ENCODE results near the gene CCDC178.
A peak's percentile ranks its signal among the peaks of the same experiment; 100 is the strongest.
"Not testable (repeated sequence)": the region's sequence is repeated elsewhere in the genome, so short reads cannot be mapped to it uniquely, and the experiment has no call there.

CCDC178 gene

GRCh38 chr18:33356735-33357134 lies 83.8 kb downstream of the CCDC178 start:
- DNase-seq, result no peak

DNA sequence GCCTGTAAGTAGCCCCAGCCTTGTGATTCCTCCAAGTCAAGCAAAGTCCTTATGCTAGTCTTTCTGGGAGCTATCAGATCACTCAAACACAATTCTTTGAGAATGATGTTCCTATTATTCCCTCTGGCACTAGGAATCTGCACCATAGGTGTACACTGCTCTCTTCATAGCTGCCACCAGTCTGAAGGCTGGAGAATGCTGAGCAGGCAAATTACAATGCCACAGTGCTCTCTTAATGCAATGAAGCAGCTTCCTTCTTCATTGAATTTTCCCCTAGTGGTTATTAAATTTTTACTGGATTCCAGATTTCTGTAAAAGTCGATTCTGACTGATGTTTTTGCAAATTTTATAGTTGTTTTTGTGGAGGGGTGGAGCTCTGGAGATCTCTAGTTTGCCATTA lies 84.8 kb downstream of the CCDC178 start:
- no peak for DNase-seq

DNA sequence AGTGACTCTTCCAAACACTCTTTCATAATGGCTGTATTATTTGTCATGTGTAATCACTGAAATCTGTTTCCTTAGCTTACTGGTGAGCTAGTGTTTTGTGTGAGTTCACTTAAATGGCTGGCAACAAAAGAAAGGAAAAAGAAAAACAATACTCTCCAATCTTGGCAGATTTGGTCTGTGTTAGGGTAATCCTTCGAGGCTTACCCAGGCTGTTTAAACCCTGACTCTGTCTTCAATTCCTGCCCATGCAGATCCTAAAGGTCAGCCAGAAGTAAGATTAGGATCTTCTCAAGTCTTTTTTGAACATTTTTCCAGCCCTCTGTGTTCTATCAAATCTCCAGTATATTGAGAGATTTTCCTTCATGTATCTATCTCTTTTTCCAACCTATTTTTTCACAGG lies 85.3 kb downstream of the CCDC178 start:
- no peak for DNase-seq

DNA sequence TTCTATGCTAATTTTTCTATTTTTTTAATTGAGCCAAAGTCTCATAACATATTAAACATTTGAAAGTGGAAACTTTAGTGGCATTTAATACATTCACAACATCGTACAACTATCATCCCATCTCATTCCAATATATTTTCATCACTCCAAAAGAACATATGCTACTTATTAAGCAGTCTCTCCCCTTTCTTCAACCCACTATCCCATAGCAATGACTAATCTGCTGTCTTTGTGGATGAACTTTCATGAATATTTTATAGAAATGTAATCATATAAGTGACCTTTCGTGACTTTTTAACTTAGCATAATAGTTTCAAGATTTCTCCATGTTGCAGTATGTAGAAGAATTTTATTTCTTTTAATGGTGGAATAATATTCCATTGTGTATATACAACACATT lies 90.3 kb downstream of the CCDC178 start:
- DNase-seq, result peak; percentile 76

GRCh38 chr18:33339733-33340132 lies 100.8 kb downstream of the CCDC178 start:
- not testable (repeated sequence) for DNase-seq

- DNase-seq, result no peak
Measured at GRCh38 chr18:33334781-33335180, 105.7 kb downstream of the CCDC178 start.

DNA sequence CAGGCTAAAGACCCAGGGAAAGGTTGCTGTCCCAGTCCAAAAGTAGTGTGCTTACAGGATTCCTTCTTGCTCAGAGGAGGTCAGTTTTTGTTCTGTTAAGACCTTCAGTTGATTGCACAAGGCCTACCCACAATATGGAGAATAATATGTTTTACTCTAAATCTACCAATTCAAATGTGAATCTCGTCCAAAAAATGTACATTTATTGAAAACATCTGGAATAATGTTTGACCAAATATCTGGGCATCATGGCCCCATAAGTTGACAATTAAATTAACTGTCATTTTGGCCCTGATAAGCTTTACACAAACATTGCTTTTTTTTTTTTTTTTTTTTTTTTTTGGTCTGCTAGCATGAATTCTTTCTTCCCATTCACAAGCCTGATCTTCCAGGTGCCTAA lies 109.8 kb downstream of the CCDC178 start:
- DNase-seq, result peak; percentile 2

DNA sequence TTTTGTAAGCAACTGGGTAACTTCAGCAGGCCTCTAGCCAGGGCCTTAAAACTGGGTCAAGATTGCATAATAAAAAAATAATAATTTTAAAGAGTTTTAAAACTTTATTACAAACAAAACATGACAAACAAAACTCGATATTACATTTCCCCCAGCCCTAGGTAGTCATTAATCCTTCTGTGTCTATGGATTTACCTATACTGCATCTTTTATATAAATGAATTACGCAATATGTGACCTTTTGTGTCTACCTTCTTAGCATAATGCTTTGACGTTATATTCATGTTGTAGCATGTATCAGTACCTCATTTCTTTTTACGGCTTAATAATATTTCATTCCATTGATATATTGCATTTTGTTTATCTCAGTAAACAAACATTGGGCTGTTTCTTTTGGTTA lies 113.5 kb downstream of the CCDC178 start:
- no peak for DNase-seq

DNA sequence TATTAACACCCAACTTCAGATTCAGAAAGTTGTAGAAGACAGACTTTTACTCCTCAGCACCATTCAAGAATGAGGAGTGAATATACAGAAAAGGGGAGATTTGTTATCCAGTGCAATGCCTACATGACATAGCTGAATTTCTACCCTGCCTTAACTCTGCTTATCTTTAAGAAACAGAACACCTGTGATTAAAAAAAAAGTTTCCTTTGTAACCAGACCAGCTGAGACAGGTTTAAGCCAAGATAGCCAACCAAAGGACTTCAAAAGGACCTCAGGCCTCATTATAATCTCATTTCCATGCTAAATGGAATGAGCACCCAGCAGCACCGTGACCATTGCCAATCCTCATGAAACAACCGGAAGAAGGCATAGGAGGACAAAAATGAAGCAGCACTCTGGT lies 122.9 kb downstream of the CCDC178 start:
- DNase-seq, result no peak

GRCh38 chr18:33316146-33316587 lies 124.4 kb downstream of the CCDC178 start:
- DNase-seq, result no peak

DNA sequence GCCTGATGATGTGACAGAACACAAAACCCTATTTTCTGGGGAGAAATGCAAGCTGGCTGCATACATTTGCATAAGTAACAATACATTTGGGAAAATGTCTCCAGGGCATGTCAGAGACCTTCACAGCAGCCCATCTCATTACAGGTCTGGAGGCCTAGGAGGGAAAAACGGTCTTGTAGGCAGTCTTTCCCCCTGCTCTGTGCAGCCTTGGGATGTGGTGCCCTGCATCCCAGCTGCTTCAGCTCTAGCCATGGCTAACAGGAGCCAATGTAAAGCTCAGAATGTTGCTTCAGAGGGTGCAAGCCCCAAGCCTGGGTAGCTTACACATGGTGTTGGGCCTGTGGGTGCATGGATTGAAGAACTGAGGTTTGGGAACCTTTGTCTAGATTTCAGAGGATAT lies 133.0 kb downstream of the CCDC178 start:
- no peak for DNase-seq

DNA sequence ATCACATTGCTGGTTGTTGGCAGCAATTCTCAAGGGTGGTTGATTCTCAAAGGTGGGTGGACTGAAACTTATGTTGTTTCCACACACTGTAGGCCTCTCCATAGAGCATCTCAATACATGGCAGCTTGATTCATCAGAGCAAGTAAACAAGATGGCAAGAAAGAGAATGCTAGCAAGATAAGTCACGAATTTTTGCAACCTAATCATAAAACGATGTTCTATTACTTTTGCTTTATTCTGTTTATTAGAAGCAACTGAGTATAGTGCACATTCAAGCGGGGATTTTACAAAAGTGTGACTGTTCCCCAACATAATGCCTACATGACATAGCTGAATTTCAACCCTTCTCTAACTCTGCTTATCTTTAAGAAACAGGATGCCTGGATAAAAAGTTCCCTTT lies 136.2 kb downstream of the CCDC178 start:
- DNase-seq, result no peak

GRCh38 chr18:33291539-33291938 lies 149.0 kb downstream of the CCDC178 start:
- no peak for DNase-seq

DNA sequence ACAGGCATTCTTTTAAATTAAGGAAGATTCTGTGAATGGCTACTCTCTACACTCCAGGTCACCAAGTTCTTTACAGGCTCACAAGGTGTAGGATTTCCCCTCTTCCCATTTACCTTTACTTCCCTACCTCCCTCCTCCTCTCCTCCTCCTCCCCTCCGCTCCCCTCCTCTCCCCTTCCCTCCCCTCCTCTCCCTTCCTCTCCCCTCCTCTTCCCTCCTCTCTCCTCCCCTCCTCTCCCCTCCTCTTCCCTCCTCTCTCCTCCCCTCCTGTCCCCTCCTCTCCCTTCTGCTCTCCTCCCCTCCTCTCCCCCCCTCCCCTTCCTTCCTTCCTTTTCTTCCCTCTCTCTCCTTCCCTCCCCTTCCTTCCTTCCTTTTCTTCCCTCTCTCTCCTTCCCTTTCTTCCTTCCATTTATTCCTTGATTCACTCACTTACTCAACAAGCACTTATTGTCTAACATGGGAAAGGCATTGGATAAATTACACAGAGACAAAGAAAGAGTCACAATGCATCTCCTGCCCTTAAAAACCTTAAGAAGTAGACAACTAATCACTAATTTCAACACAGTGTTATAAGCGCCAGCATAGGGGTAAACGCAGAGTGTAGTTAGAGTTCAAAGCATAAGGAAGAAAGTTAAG lies 152.3 kb downstream of the CCDC178 start:
- DNase-seq, result no peak

DNA sequence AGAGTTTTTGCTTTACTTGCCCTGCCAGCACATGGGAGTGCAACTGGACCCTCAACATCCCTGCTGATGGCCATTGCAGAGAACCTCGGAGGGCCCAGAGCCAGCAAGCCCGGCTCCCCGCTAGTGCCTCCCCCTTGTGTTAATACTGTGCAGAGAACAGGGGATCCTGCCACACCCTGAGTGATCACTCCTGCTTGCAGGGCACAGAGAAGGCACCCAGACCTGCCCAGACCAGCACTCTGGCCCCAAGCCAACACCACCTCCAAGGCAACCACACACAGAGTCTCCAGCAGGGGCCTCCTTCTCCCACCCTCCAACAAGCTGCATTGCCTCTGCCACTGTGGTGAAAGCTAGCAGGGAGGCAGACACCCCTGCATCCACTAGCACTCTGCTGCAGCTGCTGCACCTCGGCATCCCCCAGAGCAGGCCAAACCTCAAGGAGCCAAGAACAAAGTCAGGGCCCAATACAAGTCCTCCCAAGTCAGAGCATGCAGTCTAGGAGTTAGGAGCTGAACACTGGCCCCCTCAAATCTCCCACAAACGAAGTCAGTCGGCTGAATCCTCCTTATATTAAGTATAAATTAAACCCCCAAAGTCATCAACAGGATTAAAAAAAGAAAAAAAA lies 157.7 kb downstream of the CCDC178 start:
- DNase-seq, result no peak

GRCh38 chr18:33282142-33282541 lies 158.4 kb downstream of the CCDC178 start:
- DNase-seq, result no peak

DNA sequence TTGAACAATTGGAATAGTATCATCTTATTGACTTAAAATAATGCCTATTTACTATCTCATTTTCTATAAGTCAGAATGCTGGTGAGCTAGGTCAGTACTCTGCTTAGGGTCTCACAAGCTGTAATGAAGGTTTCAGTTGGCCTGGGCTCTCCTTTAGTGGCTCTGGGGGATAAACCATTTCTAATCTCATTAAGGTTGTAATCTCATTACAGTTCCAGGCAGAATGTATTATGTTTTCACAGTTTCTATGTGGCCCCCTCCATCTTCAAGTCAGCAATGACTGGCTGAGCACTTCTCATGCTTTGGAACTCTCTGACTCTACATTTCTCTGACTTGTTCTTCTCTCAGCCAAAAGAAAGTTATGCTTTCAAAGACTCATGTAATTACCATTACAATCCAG lies 163.1 kb downstream of the CCDC178 start:
- no peak for DNase-seq

DNA sequence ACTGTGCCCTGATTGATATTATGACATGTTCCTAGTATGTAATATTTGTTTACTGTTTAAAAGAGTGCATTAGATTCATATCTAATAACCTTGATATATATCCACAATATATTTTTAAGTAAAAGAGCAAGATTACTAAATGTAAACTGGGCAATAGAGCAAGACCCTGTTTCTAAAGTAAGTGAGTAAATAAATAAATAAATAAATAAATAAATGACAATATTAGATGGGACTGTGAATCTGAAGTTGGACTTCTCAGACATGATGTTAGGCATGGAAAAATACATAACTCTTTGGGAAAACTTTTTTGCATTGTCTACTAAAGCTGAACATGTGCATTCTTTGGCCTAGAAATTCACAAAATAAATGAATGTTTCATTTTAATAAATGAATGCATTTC lies 164.7 kb downstream of the CCDC178 start:
- no peak for DNase-seq

GRCh38 chr18:33270297-33270696 lies 170.2 kb downstream of the CCDC178 start:
- DNase-seq, result no peak

DNA sequence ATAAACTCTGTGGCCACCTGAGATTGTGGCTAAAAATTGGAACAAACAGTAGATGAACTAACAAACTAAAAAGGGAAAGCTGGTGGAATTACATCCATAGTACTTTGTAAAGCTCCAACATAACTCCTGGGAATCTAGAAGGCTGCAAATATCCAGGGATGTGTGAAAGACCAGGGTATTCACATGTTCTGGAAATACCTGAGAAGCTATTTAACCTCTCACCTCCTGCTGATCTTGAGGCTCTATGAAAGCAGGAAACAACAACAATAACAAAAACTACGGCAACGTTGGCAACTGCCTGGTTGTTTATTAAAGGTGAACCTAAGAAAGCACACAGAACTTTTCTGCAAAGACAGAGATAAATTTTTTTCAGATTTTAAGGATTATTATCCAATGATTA lies 171.3 kb downstream of the CCDC178 start:
- DNase-seq, result no peak

- DNase-seq, result peak; percentile 1
Measured at GRCh38 chr18:33264566-33264965, 176.0 kb downstream of the CCDC178 start.

DNA sequence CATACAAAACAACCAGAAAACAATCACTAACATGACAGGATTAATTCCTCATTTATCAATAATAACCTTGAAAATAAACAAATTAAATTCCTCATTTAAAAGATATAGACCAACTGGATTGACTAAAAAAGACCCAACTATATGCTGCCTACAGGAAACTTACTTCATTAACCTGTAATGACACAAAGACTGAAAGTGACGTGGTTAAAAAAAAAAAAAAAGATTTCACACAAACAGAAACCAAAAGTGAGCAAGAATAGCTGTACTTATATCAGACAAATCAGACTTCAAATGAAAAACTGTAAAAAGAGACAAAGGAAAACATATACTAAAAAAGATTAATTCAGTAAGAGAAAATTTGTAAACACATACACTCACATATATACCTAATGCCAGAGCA lies 201.2 kb downstream of the CCDC178 start:
- DNase-seq, result no peak

GRCh38 chr18:33232318-33232626 lies 208.2 kb downstream of the CCDC178 start:
- DNase-seq, result no peak

GRCh38 chr18:33231474-33232317 lies 208.8 kb downstream of the CCDC178 start:
- peak; percentile 68 for DNase-seq

Measured in fibroblast of skin of abdomen (primary cell).